ENCODE results near the gene RASGRF1. TPM values are rescaled to one million over a fixed set of nuclear protein-coding genes. Genes with fewer than 3 reads are reported as not detected.

RASGRF1 gene
- total RNA-seq, 1 donor from 2014 or later: not detected

- no peak for DNase-seq (ENCODE audit: extremely low spot score in 2 of 2)
- Histone ChIP-seq H3K27me3 (no peaks in the 10 kb centered on the region), H3K9me3 (no peaks in the 10 kb centered on the region), H3K36me3 (no peaks in the 10 kb centered on the region), H3K4me1 (peaks cover 5% of the 10 kb centered on the region), H3K27ac (no peak overlapping the region), H3K4me3 (no peak overlapping the region)
- TF ChIP-seq CTCF (IDR thresholded peaks at IDR 0.05): no peak
- TF ChIP-seq POLR2A (IDR thresholded peaks at IDR 0.05): no peak
- TF ChIP-seq POLR2AphosphoS5 (IDR thresholded peaks at IDR 0.05; ENCODE audit: insufficient read depth in 1 of 2, low read depth in 1 of 2): no peak
- intact Hi-C loops (cut with DNase I): loop anchor here (10.0 kb wide), 1 partner anchor 63 kb away; no protein-coding TSS in a partner anchor
These were observed 112.8 kb downstream of the RASGRF1 start for GRCh38 chr15:78977591-78978347.

GRCh38 chr15:78977091-78977571 lies 113.4 kb downstream of the RASGRF1 start:
- TF ChIP-seq POLR2AphosphoS5 (IDR thresholded peaks at IDR 0.05; ENCODE audit: insufficient read depth in 1 of 2, low read depth in 1 of 2) (no peak), POLR2A (IDR thresholded peaks at IDR 0.05) (no peak), CTCF (IDR thresholded peaks at IDR 0.05) (no peak)
- DNase-seq (ENCODE audit: extremely low spot score in 2 of 2): no peak
- H3K27me3 ChIP-seq: no peaks in the 10 kb centered on the region
- no peaks in the 10 kb centered on the region for H3K36me3 ChIP-seq
- no peak overlapping the region for H3K4me3 ChIP-seq
- no peak overlapping the region for H3K27ac ChIP-seq
- intact Hi-C loops (cut with DNase I): loop anchor here (10.0 kb wide), 1 partner anchor 62 kb away; no protein-coding TSS in a partner anchor
- H3K9me3 ChIP-seq: no peaks in the 10 kb centered on the region
- H3K4me1 ChIP-seq: peaks cover 5% of the 10 kb centered on the region

GRCh38 chr15:78976691-78977090 lies 113.9 kb downstream of the RASGRF1 start:
- no peaks in the 10 kb centered on the region for H3K27me3 ChIP-seq
- TF ChIP-seq CTCF (IDR thresholded peaks at IDR 0.05): no peak
- no peak for TF ChIP-seq POLR2A (IDR thresholded peaks at IDR 0.05)
- TF ChIP-seq POLR2AphosphoS5 (IDR thresholded peaks at IDR 0.05; ENCODE audit: insufficient read depth in 1 of 2, low read depth in 1 of 2): no peak
- no peak overlapping the region for H3K4me3 ChIP-seq
- peaks cover 5% of the 10 kb centered on the region for H3K4me1 ChIP-seq
- H3K36me3 ChIP-seq: no peaks in the 10 kb centered on the region
- no peaks in the 10 kb centered on the region for H3K9me3 ChIP-seq
- no peak overlapping the region for H3K27ac ChIP-seq
- intact Hi-C loops (cut with DNase I): loop anchor here (10.0 kb wide), 1 partner anchor 62 kb away; no protein-coding TSS in a partner anchor
- no peak for DNase-seq (ENCODE audit: extremely low spot score in 2 of 2)

- Histone ChIP-seq H3K27me3 (no peaks in the 10 kb centered on the region), H3K4me3 (no peak overlapping the region), H3K9me3 (no peaks in the 10 kb centered on the region), H3K36me3 (no peaks in the 10 kb centered on the region), H3K4me1 (peaks cover under 1% of the 10 kb centered on the region), H3K27ac (no peak overlapping the region)
- TF ChIP-seq CTCF (IDR thresholded peaks at IDR 0.05) (no peak), POLR2A (IDR thresholded peaks at IDR 0.05) (no peak), POLR2AphosphoS5 (IDR thresholded peaks at IDR 0.05; ENCODE audit: insufficient read depth in 1 of 2, low read depth in 1 of 2) (no peak)
- intact Hi-C loops (cut with DNase I): loop anchor here (10.0 kb wide), 1 partner anchor 60 kb away; no protein-coding TSS in a partner anchor
- DNase-seq (ENCODE audit: extremely low spot score in 2 of 2): no peak
These were observed 116.2 kb downstream of the RASGRF1 start for GRCh38 chr15:78974272-78974918.
